ENCODE data around the gene METAP1D.

DNA sequence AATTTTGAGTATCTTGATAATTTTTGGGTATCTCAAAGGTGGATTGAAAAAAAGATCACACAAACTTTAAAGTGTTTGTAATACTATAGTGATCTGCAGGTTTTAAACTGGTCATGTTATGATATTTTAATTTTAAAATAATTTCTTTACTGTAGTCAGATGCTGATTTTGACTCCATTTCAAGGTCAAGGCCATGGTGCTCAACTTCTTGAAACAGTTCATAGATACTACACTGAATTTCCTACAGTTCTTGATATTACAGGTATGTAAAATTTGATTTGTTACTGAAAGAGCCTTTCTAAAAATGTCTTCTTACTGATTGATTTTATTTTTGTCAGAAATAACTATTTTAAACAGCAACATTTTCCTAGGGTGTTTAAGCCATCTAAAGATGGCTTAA, 33.1 kb upstream of the METAP1D start:
- TF ChIP-seq, protein P1, sequence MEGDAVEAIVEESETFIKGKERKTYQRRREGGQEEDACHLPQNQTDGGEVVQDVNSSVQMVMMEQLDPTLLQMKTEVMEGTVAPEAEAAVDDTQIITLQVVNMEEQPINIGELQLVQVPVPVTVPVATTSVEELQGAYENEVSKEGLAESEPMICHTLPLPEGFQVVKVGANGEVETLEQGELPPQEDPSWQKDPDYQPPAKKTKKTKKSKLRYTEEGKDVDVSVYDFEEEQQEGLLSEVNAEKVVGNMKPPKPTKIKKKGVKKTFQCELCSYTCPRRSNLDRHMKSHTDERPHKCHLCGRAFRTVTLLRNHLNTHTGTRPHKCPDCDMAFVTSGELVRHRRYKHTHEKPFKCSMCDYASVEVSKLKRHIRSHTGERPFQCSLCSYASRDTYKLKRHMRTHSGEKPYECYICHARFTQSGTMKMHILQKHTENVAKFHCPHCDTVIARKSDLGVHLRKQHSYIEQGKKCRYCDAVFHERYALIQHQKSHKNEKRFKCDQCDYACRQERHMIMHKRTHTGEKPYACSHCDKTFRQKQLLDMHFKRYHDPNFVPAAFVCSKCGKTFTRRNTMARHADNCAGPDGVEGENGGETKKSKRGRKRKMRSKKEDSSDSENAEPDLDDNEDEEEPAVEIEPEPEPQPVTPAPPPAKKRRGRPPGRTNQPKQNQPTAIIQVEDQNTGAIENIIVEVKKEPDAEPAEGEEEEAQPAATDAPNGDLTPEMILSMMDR (IDR thresholded peaks at IDR 0.05): no peak
- TF ChIP-seq POLR2AphosphoS5 (IDR thresholded peaks at IDR 0.05) (no peak), POLR2A (IDR thresholded peaks at IDR 0.05) (no peak)

Data from breast epithelium (tissue), 3 donors.